ENCODE measurements around the gene GNAL. TPM values are rescaled to one million over a fixed set of nuclear protein-coding genes. Genes with fewer than 3 reads are reported as not detected.
A peak's percentile ranks its signal among the peaks of the same experiment; 100 is the strongest.

The GNAL gene
- total and polyA plus RNA-seq, 4 donors = 0.15 to 0.92 (median 0.72) TPM

- no peak for TF ChIP-seq EGR1 (IDR thresholded peaks at IDR 0.05; ENCODE audit: low read depth in 2 of 2)
- TF ChIP-seq REST (IDR thresholded peaks at IDR 0.05) = no peak
- TF ChIP-seq SP1 (IDR thresholded peaks at IDR 0.05) = no peak
- no peak for TF ChIP-seq NR2F2 (IDR thresholded peaks at IDR 0.05)
- no peak for TF ChIP-seq FOXA2 (IDR thresholded peaks at IDR 0.05)
- TF ChIP-seq YY1 (IDR thresholded peaks at IDR 0.05) = no peak
- no peak for TF ChIP-seq JUND (IDR thresholded peaks at IDR 0.05)
- 87% methylated on average over 16 of the region's 16 CpGs for WGBS
- peaks cover 0 to 16% (median 8%) of the 10 kb centered on the region in 4 donors for H3K4me1 ChIP-seq (ENCODE audit: control insufficient read depth in 4 of 4, insufficient read depth in 4 of 4, low read length in 3 of 4)
- H3K4me3 ChIP-seq (ENCODE audit: low read depth in 1 of 3, low read length in 3 of 3) = no peak overlapping the region
- peaks cover 0 to 20% (median 1%) of the 10 kb centered on the region in 4 donors for H3K27me3 ChIP-seq (ENCODE audit: control insufficient read depth in 4 of 4, insufficient read depth in 4 of 4, low read length in 3 of 4)
- H3K27ac ChIP-seq (ENCODE audit: low read depth in 1 of 2, low read length in 2 of 2) = no peak overlapping the region
- no peaks in the 10 kb centered on the region for H3K9me3 ChIP-seq (ENCODE audit: control insufficient read depth in 4 of 4, low read length in 3 of 4)
- H3K9ac ChIP-seq (ENCODE audit: low read depth in 1 of 2, low read length in 2 of 2) = no peak overlapping the region
- H3K36me3 ChIP-seq (ENCODE audit: control insufficient read depth in 4 of 4, insufficient read depth in 3 of 4, low read depth in 1 of 4, low read length in 3 of 4) = no peaks in the 10 kb centered on the region
- no peak for DNase-seq (ENCODE audit: low spot score)
Measured at GRCh38 chr18:11750171-11750570, 61.1 kb downstream of the GNAL start.

GRCh38 chr18:11750581-11751310 lies 61.7 kb downstream of the GNAL start:
- Histone ChIP-seq H3K27ac (ENCODE audit: low read depth in 1 of 2, low read length in 2 of 2) (no peak overlapping the region), H3K4me3 (ENCODE audit: low read depth in 1 of 3, low read length in 3 of 3) (no peak overlapping the region), H3K27me3 (ENCODE audit: control insufficient read depth in 4 of 4, insufficient read depth in 4 of 4, low read length in 3 of 4) (peaks cover 0 to 20% (median 1%) of the 10 kb centered on the region in 4 donors), H3K9ac (ENCODE audit: low read depth in 1 of 2, low read length in 2 of 2) (no peak overlapping the region), H3K9me3 (ENCODE audit: control insufficient read depth in 4 of 4, low read length in 3 of 4) (no peaks in the 10 kb centered on the region), H3K36me3 (ENCODE audit: control insufficient read depth in 4 of 4, insufficient read depth in 3 of 4, low read depth in 1 of 4, low read length in 3 of 4) (no peaks in the 10 kb centered on the region), H3K4me1 (ENCODE audit: control insufficient read depth in 4 of 4, insufficient read depth in 4 of 4, low read length in 3 of 4) (peaks cover 0 to 16% (median 8%) of the 10 kb centered on the region in 4 donors)
- no peak for DNase-seq (ENCODE audit: low spot score)
- WGBS = 73% methylated on average over 32 of the region's 32 CpGs
- TF ChIP-seq, protein P1, sequence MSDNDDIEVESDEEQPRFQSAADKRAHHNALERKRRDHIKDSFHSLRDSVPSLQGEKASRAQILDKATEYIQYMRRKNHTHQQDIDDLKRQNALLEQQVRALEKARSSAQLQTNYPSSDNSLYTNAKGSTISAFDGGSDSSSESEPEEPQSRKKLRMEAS (IDR thresholded peaks at IDR 0.05) = no peak

DNA sequence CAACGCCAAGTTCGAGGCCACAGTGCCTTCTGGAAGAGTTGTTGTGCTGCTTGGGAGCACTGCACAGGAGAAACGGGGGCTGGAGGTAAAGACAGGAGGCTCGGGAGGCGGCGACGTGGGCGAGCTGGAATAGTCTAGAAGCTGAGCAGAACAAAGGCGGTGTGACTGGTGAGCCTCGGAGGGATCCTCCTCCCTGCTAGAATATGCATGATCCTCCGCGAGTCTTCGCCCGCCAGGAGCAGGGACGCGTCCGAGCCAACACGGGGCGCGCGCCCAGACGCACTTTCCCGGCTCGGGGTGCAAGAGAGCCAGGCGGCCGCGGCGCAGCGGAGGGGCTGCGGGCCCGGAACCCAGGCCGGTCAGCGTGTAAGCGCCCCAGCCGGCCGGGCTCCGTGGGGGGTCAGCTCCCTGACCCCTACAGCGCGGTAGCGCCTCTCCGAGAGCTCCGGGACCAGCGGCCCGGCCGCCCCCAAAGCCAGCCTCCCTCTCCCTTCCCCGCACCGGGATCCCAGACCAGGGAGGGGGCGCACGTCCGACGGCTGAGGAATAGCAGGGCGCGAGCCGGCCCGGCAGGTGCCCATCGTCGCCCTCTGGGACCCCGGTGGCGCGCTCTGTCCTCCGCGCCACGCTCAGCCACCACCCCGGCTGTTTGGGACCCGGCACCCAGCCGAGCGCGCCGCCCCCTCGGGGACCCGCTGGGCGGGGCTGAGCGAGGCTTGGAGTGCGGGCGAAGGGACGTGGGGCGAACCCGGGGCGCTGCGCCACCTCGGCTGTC lies 62.5 kb downstream of the GNAL start:
- WGBS = 6% methylated on average over 81 of the region's 81 CpGs
- H3K27me3 ChIP-seq (ENCODE audit: control insufficient read depth in 4 of 4, insufficient read depth in 4 of 4, low read length in 3 of 4) = peaks cover 0 to 20% (median 1%) of the 10 kb centered on the region in 4 donors
- DNase-seq (ENCODE audit: low spot score) = no peak
- no peak overlapping the region for H3K27ac ChIP-seq (ENCODE audit: low read depth in 1 of 2, low read length in 2 of 2)
- H3K9me3 ChIP-seq (ENCODE audit: control insufficient read depth in 4 of 4, low read length in 3 of 4) = no peaks in the 10 kb centered on the region
- H3K4me3 ChIP-seq (ENCODE audit: low read depth in 1 of 3, low read length in 3 of 3) = peak overlapping the region in 1 of 3 donors; percentile 11
- H3K36me3 ChIP-seq (ENCODE audit: control insufficient read depth in 4 of 4, insufficient read depth in 3 of 4, low read depth in 1 of 4, low read length in 3 of 4) = no peaks in the 10 kb centered on the region
- H3K4me1 ChIP-seq (ENCODE audit: control insufficient read depth in 4 of 4, insufficient read depth in 4 of 4, low read length in 3 of 4) = peaks cover 0 to 16% (median 8%) of the 10 kb centered on the region in 4 donors
- H3K9ac ChIP-seq (ENCODE audit: low read depth in 1 of 2, low read length in 2 of 2) = no peak overlapping the region
- TF ChIP-seq, protein P2, sequence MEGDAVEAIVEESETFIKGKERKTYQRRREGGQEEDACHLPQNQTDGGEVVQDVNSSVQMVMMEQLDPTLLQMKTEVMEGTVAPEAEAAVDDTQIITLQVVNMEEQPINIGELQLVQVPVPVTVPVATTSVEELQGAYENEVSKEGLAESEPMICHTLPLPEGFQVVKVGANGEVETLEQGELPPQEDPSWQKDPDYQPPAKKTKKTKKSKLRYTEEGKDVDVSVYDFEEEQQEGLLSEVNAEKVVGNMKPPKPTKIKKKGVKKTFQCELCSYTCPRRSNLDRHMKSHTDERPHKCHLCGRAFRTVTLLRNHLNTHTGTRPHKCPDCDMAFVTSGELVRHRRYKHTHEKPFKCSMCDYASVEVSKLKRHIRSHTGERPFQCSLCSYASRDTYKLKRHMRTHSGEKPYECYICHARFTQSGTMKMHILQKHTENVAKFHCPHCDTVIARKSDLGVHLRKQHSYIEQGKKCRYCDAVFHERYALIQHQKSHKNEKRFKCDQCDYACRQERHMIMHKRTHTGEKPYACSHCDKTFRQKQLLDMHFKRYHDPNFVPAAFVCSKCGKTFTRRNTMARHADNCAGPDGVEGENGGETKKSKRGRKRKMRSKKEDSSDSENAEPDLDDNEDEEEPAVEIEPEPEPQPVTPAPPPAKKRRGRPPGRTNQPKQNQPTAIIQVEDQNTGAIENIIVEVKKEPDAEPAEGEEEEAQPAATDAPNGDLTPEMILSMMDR (IDR thresholded peaks at IDR 0.05; ENCODE audit: low read depth, low read length, missing input control) = no peak
- TF ChIP-seq TAF1 (conservative IDR thresholded peaks at IDR 0.05) (no peak), FOXA2 (IDR thresholded peaks at IDR 0.05) (no peak), RAD21 (IDR thresholded peaks at IDR 0.05) (no peak), GABPA (IDR thresholded peaks at IDR 0.05 in 1 of 2, conservative IDR thresholded peaks at IDR 0.05 in 1 of 2) (no peak), YY1 (IDR thresholded peaks at IDR 0.05) (no peak), HNF4G (IDR thresholded peaks at IDR 0.05) (no peak)
- TF ChIP-seq, protein P1 (IDR thresholded peaks at IDR 0.05) = no peak
- TF ChIP-seq, protein P3, sequence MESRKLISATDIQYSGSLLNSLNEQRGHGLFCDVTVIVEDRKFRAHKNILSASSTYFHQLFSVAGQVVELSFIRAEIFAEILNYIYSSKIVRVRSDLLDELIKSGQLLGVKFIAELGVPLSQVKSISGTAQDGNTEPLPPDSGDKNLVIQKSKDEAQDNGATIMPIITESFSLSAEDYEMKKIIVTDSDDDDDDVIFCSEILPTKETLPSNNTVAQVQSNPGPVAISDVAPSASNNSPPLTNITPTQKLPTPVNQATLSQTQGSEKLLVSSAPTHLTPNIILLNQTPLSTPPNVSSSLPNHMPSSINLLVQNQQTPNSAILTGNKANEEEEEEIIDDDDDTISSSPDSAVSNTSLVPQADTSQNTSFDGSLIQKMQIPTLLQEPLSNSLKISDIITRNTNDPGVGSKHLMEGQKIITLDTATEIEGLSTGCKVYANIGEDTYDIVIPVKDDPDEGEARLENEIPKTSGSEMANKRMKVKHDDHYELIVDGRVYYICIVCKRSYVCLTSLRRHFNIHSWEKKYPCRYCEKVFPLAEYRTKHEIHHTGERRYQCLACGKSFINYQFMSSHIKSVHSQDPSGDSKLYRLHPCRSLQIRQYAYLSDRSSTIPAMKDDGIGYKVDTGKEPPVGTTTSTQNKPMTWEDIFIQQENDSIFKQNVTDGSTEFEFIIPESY (IDR thresholded peaks at IDR 0.05) = no peak

Measured in liver (tissue), 9 donors.